Measurements from ENCODE around the gene FAM107B.

GRCh38 chr10:14540062-14540461, 234.6 kb downstream of the FAM107B start:
- TF ChIP-seq CTCF (IDR thresholded peaks at IDR 0.05 in 2 of 3, conservative IDR thresholded peaks at IDR 0.05 in 1 of 3; ENCODE audit: borderline replicate concordance in 1 of 3, insufficient read depth in 1 of 3, low read depth in 2 of 3, low read length in 2 of 3): no peak
- TF ChIP-seq POLR2A (IDR thresholded peaks at IDR 0.05; ENCODE audit: borderline replicate concordance, extremely low read depth, insufficient read depth, insufficient read length): no peak
- TF ChIP-seq ZFX (IDR thresholded peaks at IDR 0.05): no peak
- TF ChIP-seq POLR2AphosphoS5 (IDR thresholded peaks at IDR 0.05; ENCODE audit: low read depth, low read length): no peak
- no peak for TF ChIP-seq RAD21 (IDR thresholded peaks at IDR 0.05; ENCODE audit: low read depth)
- TF ChIP-seq EGR1 (IDR thresholded peaks at IDR 0.05; ENCODE audit: low read depth): no peak
- no peak for TF ChIP-seq SIN3A (IDR thresholded peaks at IDR 0.05; ENCODE audit: low read depth)
- TF ChIP-seq EZH2 (IDR thresholded peaks at IDR 0.05): no peak
- TF ChIP-seq YY1 (IDR thresholded peaks at IDR 0.05; ENCODE audit: extremely low read depth, insufficient replicate concordance, low read depth, low read length): no peak
- no peak for TF ChIP-seq EZH2phosphoT487 (IDR thresholded peaks at IDR 0.05; ENCODE audit: borderline replicate concordance)
- TF ChIP-seq SRF (IDR thresholded peaks at IDR 0.05; ENCODE audit: low read depth): no peak
